HG03025 (cell line): ENCODE data around the gene SNX2.
"Not testable (repeated sequence)": the region's sequence is repeated elsewhere in the genome, so short reads cannot be mapped to it uniquely, and the experiment has no call there.

ENCODE experiments used
- ATAC-seq: cut with Tn5 transposase; IDR thresholded peaks from one replicate; pipeline ENCODE4 v1.9.1; 2021; ENCODE audit warnings: mild to moderate bottlenecking, moderate library complexity; ENCODE audit not compliant: unreplicated experiment, low FRiP score

Gene SNX2

DNA sequence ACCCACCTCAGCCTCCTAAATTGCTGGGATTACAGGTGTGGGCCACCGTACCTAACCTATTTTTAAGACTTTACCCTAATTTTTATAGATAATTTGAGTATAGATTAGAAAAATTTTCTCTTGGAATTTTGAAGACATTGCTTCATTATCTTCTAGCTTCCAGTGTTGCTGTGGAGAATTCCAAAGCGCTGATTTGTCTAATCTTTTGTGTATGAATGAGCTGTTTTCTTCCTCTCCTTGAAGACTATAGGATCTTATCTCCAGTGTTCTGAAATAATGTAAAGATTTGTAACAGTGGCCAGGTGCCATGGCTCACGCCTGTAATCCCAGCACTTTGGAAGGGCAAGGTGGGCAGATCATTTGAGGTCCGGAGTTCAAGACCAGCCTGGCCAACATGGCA lies 64.9 kb downstream of the SNX2 start:
- ATAC-seq = no peak

DNA sequence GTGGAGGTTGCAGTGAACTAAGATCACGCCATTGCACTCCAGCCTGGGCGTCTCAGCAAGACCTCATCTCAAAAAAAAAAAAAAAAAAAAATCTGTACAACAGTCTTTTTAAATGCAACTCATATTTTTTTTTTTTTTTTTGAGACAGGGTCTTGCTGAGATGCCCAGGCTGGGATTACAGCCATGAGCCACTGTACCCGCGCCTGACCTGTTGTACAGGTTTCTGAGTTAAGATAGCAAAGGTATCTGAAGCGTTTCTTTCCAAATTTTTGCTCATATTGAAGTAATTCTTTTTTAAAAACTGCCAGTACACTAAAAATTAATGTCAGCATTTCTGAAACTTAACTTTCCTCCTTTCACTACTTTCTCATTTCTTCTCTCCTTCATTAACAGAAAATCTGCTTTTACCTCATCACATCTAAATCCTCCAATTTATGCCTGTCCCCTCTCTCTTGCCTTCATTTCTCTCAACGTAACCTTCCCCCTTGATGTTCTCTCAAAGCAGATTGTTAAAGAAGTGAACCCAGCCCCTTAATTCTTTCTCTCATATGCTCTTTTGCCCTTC lies 67.2 kb downstream of the SNX2 start:
- ATAC-seq = no peak

DNA sequence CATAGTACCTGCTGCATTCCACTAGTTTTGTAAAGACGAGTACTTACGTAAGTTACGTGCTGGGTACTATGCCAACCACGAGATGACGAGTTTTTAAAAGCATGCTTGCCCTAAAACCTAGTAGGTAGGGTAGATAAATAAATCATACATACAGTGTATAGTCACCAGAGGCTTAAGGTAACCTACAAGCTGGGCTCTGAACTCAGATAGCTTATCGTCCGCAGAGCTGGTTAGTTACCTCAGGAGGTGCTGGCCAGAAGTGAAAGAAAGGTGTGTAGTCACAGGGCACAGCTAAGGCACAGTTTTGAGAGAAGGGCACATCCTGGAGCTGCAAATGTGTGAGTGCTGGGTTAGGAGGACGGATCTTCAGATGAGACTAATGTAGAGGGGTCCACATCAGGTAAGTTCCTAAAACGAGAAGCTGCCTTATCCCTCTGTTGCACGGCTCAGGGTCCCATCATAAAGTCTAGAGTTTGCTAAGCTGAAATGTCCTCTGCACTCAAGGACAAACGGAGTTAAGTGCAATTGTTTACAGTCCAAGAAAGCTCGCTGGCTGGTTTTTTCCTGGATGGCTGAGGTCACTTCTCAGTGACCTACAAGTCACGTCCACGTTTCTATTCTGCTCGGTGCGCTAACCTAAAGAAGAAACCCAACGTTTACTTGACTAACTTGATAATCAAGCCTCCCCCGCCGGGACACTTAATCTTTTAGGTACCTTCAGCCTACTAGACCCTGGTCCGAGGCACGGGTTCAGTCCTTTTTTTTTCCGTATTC lies 69.4 kb downstream of the SNX2 start:
- ATAC-seq = no peak

DNA sequence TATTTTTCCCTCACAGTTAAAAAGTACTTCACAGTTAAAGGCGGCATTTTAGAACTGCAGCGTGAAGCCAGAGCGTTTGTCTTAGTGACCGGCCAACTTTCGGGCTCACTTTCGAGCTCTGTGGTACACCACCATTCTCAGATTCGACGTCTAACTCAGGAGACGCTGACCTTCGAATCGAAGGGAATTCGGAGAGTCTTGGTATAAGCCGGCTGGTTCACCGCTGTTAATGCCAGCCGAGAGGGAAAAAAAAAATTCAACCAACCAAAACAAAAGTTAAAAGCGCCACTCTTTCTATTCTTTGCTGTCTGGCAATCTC lies 70.0 kb downstream of the SNX2 start:
- ATAC-seq = peak; percentile 54

DNA sequence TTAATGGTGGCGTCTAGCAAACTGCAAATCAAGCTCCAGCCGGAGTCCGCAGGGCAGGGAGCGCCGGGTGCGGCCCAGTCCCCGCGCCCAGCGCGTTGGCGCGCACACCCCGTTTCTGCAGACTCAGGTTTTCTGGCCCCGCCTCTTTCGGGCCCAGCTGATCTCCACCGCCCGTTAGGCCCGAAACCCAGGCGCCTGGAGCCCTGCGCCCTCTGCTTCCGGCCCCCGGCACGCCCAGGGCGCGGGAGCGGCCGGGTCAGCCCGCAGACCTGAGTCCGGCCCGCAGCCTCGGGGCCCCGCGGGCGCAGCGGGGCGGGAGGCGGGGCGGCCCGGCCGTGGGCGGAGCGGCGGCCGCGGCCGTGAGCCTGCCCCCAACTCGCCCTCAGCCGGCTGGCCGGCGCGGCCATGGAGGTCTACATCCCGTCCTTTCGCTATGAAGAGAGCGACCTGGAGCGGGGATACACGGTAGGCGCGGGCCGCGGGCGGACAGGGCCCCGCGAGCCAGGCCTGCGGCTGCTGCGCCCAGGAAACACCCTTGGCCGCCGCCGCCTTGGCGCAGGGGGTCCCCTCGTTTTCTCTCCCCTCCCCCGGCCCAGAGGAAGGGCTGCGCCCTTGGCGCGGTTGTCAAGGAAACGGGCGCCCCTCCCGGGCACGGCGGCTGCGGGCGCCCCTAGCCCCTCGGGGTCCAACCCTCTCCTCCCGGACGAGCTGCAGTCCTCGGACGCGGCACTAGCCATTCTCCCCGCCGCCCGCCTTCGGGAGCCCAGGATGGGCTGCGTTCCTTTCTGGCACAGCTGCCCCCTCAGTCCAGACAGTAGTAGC lies 70.6 kb downstream of the SNX2 start, which contains the start of gene SNX24:
TSS of gene SNX24 (plus strand) at position 385 of the 822 bp plus-strand sequence. CDS start at position 406, 21 bp downstream.
- peak; percentile 80 for ATAC-seq

DNA sequence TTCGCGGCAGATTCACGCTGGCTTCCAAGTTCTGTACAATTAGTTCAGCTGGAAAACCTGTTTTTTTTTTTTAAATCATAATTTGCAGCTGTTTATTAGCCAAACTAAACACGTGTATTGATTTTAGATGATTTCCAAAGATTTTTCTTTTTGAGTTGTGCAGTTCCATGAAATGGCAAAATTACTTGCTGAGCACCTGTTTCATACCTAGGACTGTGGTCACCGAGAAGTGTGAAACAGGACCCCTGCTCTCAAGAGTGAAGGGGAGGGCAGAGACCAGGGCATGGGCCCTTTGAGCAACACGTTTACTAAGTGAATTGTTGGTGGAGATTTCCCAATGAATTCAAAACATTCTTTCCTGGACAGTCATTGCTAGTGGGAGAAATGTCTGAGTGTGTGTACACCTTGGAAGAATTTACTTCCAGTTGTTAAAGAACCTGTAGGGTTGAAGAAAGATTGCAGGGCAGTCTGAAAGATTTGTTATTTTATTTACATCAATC lies 71.2 kb downstream of the SNX2 start:
- ATAC-seq = no peak

DNA sequence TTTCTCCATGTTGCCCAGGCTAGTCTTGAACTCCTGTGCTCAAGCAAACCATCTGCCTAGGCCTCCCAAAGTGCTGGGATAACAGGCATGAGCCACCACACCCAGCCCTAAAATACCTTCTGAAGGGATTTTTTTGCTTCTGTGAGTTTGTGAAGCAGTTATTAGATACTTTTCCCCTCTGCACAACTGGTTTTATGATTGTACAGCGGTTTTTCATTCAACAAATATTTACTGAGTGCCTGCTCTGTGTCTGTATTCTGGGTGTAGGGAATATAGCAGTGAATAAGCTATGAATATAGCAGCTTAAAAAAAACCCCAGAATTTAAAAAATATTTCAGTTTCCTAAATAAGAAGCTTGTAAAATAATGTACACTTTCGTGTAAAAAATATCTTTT lies 72.8 kb downstream of the SNX2 start:
- ATAC-seq = no peak

DNA sequence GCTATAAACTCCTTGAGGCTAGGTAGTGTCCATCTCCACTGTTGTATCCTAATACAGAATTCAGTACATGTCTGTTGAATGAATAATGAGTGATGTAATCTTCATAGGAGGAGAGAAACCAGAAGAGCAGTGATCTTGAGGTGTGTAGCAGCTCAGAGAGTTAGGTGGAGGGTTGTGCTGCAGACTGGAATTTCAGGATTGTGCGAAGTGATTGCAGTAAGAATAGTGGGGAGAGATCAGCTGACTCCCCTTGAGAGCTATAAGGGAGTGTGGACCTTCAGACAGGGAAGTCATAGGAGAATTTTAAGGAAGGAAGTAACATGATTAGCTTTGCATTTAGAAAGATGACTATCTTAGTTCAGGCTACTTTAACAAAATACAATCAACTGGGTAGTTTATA lies 74.9 kb downstream of the SNX2 start:
- no peak for ATAC-seq

DNA sequence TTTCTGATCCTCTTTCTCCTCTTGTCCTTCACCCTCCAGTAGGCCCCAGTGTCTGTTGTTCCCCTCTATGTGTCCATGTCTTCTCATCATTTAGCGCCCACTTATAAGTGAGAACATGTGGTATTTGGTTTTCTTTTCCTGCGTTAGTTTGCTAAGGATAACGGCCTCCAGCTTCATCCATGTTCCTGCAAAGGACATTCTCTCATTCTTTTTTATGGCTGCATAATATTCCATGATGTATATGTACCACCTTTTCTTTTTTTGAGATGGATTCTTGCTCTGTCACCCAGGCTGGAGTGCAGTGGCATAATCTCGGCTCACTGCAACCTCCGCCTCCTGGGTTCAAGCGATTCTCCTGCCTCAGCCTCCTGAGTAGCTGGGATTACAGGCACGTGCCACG lies 82.7 kb downstream of the SNX2 start:
- ATAC-seq = not testable (repeated sequence)

DNA sequence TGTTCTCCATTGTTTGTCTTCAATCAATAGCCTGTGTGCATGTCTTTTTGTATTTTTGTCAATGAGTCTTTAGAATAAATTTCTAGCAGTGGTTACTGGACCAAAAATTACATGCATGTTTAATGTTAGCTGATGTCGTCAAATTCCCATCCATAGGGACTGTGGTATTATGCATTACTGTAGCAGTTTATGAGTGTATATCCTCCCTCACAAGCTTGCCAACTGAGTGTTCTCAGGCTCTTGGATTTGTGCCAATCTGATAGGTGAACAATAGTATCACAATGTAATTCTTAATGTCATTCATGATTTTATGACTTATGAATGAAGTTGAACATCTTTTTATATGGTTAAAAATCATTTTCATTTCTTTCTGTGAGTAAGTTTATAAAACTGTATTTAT lies 83.6 kb downstream of the SNX2 start:
- ATAC-seq = no peak

DNA sequence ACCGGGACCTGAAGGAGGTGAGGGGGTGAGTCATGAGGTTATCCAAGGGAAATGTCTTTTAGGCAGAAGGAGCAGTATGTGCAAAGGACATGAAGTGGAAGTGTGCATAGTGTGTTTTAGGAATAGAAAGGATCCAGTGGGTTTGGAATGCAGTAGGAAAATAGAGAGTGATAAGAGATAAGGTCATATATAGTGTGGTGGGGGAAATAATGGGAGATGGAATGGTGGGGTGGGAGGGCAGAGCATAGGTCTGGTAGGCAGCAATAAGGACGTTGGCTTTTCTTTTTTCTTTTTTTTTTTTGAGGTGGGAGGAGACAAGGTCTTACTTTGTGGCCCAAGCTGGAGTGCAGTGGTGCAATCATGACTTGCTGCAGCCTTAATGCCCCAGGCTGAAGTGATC lies 88.4 kb downstream of the SNX2 start:
- ATAC-seq = no peak

DNA sequence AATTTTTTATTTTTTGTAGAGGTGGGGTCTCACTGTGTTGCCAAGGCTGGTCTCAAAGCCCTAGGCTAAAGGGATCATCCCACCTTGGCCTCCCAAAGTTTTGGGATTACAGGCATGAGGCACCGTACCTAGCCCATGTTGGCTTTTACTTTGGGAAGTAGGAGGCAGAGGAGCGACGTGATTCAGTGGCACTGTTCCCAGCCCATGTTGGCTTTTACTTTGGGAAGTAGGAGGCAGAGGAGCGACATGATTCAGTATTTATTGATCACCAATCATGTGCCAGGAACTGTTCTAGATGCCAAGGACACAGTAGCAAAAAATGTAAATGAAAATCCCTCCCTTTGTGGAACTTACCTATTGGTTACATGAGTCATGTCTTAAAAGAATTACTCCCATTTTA lies 88.8 kb downstream of the SNX2 start:
- ATAC-seq = no peak

DNA sequence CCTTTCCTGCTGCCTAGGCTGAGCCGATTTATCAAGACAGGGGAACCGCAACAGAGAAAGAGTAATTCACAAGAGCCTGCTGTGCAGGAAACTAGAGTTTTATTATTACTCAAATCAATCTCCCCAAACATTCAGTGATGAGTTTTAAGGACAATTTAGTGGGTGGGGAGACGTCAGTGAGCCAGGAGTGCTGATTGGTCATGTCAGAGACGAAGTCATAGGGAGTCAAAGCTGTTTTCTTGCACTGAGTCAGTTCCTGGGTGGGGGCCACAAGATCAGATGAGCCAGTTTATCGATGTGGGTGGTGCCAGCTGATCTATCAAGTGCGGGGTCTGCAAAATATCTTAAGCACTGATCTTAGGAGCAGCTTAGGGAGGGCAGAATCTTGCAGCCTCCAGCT lies 89.5 kb downstream of the SNX2 start:
- no peak for ATAC-seq

DNA sequence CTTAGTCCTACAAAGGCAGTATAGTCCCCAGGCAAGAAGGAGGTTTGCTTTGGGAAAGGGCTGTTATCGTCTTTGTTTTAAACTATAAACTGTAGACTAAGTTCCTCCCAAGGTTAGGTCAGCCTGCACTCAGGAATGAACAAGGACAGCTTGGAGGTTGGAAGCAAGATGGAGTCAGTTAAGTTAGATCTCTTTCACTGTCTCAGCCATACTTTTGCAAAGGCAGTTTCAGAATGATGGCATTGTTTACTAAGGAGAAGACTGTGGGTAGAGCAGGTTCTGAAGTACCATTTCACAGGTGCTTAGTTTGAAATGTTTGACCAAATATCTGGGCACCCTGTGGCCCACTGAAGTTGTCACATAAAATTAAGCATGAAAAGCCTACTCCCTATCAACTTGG lies 90.0 kb downstream of the SNX2 start:
- no peak for ATAC-seq

DNA sequence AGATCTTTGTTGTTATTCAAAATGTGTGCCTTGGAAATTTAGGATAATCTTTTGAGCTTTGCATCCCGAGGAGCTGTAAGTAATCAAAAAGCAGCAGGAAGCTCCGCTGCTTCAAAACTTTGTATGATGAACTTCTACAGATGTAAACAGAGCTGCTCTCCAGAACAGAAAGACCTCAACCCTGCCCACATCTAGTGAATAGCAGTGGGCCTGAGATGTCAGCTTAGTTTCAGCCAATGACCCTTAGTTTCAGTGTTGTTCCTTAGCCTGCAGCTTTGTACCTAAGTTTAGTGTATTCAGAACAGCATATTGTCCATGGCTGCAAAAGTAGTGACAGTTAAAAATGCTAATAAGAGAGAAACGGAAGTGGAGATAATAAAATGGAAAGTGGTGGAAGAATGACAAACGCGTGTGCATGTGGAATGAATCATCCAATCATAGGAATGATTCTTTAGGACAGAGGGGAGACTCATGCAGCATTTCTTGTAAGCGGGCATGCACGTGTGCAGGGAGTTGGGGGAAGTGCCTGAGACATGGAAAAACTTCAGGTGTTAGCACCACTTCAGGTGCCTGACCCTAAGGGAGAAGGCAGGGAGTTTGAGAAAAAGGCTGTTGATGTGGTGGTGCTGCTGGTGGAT lies 95.5 kb downstream of the SNX2 start:
- ATAC-seq = no peak

DNA sequence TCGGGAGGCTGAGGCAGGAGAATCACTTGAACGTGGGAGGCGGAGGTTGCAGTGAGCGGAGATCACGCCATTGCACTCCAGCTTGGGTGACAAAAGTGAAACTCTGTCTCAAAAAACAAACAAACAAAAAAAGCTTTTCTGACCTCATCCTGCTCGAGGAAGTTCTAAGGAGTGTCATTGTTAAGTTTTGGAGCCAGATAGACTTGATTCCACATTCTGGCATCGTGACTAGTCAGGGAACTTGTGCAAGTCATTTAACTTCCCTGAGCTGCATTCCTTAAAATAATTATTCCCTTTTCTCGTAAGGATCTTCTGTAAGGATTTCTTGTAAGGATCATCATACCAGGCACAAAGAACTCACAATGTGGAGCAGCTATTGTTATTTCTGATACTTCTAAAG lies 96.8 kb downstream of the SNX2 start:
- no peak for ATAC-seq

DNA sequence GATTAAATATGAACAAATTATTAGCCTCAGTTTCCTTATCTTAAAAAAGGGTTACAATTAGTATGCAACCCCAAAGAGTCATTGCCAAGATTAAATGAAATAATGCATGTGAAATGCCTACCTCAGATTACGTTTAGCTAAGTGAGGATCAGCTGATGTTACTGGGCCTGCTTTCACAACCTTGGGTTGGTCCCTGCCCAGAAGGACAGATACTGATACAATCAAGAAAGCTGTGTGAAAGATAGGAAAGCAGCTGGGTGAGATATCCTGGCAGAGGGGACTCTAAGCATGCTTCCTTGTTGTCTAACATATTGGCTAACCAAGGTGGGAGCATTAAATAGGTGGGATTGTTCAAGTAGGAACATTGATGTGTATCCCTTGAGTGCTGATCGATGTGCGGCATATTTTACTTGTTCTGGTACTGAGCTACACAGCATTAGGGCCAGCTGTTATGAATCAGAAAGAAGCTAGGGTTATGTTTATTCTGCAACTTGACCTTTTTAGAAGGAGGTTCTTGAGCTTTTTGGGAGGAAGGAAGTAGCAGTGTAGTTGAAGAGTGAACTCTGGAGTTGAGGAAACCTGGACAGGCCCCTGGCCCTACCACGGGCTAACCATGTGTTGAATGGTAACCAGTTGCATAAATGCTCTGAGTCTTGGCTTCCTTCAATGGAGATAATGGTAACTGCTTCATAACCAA lies 99.4 kb downstream of the SNX2 start:
- ATAC-seq = no peak

DNA sequence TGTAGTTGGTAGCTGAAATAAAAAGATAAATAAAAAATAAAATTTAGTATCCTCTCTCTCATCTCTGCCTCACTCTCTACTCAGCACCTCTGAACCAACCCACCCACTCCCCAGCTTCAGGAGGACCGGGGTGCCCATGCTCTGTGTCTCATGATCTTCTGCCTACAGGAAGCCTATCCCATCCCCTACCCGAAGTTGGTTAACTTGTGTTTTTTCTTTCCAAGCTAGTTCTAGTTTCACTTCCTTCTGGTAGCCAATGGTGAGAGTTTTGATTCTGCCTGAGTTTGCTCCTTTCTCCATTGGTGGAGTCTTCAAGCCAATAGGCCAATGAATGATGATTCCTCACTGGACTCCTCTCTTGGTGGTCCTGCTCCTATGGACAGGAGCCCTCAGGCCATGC lies 102.6 kb downstream of the SNX2 start:
- peak; percentile 59 for ATAC-seq

DNA sequence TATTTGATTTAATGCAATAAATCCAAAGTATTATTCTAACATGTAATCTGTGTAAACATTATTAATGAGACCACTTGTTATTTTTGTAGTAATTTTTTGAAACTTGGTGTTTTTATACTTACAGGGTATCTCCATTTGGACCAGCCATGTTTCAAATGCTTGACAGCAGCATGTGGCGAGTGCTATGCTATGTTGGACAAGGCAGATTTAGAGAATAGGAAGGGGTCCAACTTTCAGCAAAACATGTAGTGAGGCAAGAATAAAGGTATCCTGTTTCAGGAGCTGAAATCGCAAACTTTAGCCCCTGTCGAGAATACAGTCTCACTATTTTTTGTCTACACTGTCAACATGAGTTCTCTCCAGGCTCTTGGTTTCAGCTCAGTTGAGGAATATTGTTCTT lies 104.2 kb downstream of the SNX2 start:
- ATAC-seq = no peak
